ENCODE data around the gene ZIK1.

Gene ZIK1

GRCh38 chr19:57613941-57614743, 30.2 kb downstream of the ZIK1 start, which contains the start of gene ZNF134:
TSS of gene ZNF134 (plus strand) at chr19:57614242. CDS start at chr19:57619469, 5,227 bp downstream.
- DNase-seq = peak; percentile 93

GRCh38 chr19:57615346-57615745, 31.4 kb downstream of the ZIK1 start:
- no peak for DNase-seq

GRCh38 chr19:57620673-57621348, 36.9 kb downstream of the ZIK1 start:
- no peak for DNase-seq

GRCh38 chr19:57623091-57623490, 39.1 kb downstream of the ZIK1 start:
- no peak for DNase-seq

- DNase-seq = peak; percentile 90
Measured at GRCh38 chr19:57632987-57633831, 49.3 kb downstream of the ZIK1 start, which contains the start of gene ZNF211. TSS of gene ZNF211 (plus strand) at chr19:57633168. CDS start at chr19:57633347, 179 bp downstream.

GRCh38 chr19:57633832-57634131, 49.8 kb downstream of the ZIK1 start:
- no peak for DNase-seq

GRCh38 chr19:57637379-57637778, 53.4 kb downstream of the ZIK1 start:
- no peak for DNase-seq

- no peak for DNase-seq
Measured at GRCh38 chr19:57641715-57642234, 57.8 kb downstream of the ZIK1 start.

GRCh38 chr19:57642396-57643046, 58.6 kb downstream of the ZIK1 start:
- no peak for DNase-seq

Measured in stimulated activated CD4-positive, alpha-beta T cell treated with anti-CD3 and anti-CD28 coated beads, Interleukin-15, amount 100 ng/mL, for 24 hours (primary cell).